ENCODE results near the gene UPF1.

UPF1 gene

DNA sequence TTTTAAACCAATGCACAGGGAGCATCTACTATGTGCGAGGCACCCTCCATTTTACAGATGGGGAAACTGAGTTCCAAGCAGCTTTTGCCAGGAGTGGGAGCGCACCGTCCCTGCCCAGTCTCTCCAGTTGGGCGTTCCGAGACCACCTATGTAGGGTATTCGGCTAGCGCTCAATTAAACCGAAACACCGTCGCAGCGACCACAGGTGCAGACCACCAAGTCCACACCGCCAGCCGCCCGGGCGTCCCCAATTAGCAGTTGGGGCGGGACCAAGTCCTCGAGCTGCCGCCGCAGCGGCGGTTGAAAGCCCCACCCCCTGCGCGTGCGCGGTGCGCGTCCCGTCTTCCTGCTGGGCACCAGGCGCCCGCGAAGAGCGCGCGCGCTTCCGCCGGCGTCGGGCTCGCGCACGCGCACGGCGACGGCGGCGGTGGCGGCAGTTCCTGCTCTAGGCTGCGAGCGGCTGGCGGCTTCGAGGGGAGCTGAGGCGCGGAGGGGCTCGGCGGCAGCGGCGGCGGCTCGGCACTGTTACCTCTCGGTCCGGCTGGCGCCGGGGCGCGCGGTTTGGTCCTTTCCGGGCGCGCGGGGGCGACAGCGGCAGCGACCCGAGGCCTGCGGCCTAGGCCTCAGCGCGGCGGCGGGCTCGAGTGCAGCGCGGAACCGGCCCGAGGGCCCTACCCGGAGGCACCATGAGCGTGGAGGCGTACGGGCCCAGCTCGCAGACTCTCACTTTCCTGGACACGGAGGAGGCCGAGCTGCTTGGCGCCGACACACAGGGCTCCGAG is at the start of gene UPF1:
TSS of gene UPF1 (plus strand) at position 436 of the 782 bp plus-strand sequence. CDS start at position 687, 251 bp downstream.
- peak; percentile 93 for DNase-seq

DNA sequence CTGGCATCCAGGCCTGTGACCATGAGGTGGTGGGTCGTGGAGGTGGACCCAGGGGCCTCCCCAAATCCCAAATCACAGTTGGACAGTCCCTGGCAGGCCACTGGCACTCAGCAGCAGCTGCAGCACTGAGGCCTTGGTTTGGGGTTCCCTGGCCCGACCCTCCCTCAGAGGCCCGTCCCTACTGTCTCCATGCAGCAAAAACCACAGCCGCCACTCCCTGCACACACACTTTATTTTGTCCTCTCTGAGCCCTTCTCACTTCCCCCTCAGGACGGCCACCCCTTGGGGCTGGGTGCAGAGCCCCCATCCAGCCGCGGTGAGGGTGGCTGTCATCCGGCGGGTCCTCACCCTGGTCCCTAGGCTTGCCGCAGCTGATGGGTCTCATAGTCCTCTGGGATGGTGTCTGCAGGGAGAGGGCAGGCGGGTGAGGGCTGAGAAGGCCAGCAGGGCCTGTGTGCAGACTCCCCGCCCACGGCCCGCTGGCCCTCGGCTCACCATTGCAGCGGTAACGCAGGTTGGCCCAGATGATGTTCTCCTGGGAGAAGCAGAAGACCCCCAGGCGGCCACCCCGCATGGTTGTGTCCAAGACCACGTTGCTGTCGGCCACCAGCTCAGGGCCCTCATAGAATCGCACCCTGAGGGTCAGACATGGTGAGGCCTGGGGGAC is 49.1 kb upstream of the UPF1 start:
- no peak for DNase-seq

DNA sequence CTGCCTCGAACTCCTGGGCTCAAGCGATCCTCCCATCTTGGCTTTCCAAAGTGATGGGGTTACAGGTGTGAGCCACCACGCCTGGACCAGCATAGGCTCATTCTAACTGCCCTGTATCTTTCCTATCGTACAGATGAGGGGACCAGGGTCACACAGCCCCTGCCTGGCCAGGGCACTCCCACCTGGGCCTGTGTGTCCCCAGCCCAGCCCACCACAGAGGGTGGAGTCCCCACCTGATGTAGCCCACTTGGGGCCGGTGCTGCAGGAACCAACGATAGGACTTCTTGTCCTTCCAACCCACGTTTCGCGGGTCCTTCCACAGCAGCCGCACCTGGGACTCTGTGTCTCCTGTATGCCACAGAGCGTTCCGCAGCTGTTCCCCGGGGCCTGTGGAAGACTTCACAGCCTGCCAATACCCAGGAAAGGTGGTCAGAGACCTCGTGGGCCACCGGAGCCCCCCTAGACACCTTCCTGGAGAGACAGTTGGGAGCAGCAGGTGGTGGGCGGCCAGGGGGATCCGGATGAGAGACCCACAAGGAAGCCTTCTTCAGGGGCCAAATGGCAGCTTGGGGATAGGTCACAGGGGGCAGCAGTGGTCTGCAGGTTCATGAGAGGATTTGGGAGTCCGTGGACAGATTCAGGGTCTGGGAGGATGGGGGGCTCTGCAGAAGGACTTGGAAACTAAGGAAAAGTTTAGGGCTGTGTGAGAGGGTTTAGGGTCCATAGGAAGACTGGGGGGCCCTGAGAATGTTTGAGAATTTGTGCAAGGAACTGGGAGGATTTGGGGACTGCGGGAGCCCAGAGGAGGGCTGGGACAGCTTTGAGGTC is 47.6 kb upstream of the UPF1 start:
- no peak for DNase-seq

DNA sequence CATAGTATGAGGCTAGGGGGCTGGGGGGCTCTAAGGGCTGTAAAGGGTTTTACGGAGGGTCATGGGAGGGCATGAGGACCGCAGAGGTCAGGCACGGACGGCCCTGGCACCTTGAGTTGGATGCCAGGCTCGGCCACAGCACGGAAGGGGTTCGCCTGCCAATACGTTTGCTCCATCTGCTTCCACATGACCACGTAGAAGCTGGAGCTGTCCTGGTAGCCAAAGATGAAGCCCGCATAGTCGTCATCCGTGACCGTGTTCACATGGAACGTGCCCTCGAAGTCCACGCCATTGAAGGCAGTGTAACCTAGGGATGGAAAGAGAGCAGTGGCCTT is 47.0 kb upstream of the UPF1 start:
- DNase-seq, result no peak

DNA sequence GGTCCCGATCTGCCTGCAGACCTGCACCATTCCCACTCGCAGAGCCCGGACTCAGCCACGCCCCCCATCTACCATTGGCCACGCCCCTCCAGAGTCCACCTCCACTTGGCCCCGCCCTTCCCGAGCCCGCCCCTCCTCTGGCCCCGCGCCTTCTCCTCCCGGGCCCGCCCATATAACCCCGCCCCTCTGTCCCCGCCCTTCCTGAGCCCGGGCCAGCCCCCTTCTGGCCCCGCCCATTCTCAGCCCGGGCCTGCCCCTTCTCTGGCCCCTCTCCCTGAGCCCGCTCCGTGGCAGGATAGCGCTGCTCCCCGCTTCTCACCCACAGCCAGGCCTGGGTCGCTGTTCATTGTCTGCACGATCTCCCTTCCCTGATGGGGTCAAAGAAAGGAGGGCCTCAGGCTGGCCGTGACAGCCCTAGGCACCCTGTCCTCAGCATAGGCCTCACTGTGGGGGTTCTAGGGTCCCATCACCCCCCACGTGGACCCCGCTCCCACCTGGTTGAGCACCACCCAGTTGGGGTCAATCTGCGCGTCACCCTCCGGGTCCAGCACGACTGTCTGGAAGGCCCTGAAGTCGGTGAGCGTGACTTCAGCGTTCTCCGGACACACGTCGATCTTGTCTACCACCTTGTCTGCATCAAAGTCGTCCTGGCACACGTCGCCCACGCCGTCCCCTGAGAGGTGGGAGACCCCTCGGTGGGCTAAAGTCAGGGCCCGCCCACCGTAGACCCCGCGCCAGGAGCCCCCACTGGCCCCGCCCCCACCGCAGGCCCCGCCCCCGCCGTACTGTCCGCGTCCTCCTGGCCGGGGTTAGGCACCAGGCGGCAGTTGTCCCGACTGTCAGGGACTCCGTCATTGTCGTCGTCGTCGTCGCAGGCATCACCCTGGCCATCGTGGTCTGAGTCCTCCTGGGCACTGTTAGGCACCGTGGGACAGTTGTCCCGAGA is 46.3 kb upstream of the UPF1 start:
- DNase-seq, result no peak

DNA sequence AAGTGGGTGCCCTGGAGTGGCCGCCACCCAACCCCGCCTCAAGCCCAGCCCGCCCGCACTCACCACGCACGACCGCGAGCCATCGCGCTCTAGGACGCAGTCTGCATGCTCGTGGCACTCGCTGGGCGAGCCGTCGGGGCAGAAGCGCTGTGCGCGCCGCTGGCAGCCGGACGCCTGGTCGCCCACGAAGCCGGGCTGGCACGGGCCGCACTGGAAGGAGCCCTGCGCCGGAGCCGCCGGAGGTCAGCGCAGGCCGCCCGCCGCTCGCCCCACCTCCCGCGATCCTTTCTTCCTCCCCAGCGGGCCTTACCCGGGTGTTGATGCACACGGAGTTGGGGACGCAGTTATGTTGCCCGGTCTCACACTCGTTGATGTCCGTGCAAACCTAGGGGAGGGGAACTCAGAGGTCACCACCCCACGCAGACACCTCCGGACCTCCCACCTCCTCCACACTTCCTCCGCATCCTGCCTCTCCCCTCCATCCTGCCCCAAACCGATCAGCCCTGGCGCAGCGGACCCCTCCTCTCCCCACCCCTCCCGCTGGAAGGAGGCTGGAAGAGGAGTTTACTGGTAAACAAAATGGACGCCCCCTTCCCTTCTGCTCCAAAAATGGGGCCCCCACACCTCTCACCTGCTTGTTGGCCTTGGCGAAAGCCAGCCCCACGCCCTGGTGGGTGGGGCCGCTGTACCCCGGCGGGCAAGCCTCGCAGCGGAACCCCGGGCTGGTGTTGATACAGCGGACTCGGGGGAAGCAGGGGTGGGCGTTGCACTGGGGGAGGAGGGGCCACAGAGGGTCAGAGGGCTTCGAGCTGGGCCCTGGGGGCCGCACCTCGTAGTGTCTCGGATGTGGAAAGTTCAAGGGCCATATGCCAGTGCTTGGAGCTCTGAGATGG is 43.0 kb upstream of the UPF1 start:
- no peak for DNase-seq

DNA sequence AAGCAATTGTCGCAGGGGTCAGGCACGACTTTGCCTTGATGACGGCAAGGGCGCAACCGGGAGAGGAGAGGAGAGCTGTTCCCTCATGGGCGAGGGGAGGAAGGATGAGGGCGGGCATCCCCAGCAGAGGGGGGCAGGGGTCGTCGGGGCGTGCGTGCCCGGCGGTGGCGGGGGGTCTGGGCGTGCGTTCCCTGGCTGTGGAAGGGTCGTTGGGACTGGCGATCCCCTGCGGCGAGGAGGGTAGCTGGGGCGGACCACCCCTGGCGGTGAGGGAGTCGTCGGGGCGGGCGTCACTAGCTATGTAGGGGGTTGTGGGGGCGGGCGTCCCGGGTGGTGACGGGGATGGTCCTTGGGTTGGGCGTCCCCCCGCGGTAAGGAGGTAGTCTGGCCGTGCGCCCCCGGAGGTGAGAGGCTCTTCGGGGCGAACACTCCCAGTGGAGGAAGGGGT is 42.3 kb upstream of the UPF1 start:
- no peak for DNase-seq

DNA sequence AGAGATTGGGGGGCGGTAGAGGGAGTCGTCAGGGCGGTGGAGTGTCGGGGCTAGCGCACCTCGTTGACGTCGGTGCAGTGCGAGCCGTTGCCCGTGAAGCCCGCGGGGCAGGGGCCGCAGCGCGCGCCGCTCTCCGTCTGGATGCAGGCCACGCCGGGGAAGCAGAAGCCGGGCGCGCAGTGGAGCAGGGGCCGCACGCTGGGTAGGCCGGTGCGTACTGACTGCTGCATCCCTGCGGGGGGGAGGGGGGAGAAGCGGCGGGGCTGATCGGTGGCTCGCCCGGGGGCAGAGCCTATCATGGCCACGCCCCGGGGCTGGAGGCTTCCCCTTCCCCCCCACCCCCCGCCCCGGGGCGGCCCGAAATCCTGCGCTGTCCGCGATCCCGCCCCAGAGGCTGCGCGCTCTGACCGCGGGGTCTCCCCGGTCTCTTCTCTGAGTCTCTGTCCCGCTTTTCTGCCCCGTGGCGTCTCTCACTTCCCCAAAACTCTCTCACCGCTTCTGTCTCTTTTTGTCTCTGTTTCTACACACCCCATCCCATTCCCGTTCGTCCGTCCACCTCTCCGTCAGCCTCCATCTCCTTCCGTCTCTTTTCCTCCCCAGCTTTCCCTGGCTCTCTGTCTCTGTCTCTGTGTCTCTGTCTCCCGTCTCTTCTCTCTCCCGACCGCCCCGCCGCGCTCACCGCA is 41.7 kb upstream of the UPF1 start:
- no peak for DNase-seq

DNA sequence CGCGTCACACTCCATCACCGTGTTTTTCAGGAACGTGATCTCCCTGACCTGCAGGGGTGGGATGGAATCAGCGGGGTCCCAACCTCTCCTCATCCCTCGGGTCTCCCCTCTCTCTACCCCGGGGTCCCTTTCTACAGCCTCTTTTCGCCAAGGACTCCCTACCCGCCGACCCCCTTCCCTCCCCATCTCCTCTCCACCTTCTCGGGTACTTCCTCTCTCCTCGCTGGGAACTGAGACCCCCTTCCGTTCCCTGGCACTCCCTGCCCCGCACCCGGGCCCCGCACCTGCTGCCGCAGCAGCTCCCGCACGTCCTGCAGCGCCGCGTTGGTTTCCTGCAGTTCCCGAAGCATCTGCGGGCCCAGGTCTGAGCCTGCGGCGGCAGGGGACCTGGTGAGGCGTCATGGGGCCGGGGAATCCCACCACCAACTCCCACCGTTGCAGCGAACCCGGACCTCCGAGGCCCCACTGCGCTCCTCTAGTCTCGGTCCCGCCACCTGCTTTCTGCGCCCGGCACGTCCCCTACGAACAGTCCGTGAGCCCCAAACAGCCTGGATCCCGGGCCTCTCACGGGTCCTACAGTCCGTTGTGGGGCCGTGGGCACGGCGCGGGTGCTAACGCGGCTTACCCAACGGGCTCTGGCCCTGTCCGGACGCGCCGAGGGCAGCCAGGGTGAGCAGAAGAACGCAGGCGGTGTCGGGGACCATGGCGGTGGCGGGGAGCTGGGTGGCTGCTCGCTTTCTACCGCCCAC is 41.0 kb upstream of the UPF1 start, which contains the start of gene COMP:
TSS of gene COMP (minus strand) at position 740 of the 749 bp plus-strand sequence. CDS start at position 704, 36 bp downstream.
- DNase-seq, result no peak

DNA sequence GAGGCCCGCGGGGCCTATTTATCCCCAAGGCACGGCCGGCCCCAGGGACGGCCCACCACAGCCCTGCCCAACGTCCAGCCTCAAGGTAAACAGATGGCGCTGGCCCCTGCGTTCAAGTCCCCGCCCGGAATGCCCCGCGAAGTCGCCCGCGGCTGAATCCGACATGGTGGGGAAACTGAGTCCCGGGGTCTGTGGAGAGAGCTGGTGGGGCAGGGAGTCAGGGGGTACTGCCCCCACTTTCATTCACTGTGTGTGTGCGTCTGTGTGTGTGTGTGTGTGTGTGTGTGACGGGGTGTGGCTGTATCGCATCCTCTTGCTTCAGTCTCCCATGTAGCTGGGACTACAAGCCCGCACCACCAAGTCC is 40.5 kb upstream of the UPF1 start:
- DNase-seq, result no peak

DNA sequence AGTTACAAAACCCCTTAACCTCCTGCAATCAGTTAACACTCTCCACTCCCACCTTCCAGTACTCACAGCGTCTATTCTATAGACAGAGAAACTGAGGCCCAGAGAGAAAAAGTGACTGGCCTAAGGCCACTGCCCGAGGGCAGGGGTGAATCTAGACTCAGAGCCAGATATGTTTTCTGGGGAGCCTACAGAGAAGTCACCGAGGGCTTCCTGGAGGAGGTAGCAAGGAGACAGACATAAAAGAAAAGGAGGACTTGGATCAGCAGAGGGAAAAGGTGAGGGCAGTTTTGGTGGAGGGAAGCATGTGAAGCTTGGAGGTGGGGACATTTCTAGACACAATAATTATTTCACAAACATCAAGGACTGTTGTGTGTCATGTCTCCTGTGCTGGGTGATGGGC is 39.1 kb upstream of the UPF1 start:
- no peak for DNase-seq

DNA sequence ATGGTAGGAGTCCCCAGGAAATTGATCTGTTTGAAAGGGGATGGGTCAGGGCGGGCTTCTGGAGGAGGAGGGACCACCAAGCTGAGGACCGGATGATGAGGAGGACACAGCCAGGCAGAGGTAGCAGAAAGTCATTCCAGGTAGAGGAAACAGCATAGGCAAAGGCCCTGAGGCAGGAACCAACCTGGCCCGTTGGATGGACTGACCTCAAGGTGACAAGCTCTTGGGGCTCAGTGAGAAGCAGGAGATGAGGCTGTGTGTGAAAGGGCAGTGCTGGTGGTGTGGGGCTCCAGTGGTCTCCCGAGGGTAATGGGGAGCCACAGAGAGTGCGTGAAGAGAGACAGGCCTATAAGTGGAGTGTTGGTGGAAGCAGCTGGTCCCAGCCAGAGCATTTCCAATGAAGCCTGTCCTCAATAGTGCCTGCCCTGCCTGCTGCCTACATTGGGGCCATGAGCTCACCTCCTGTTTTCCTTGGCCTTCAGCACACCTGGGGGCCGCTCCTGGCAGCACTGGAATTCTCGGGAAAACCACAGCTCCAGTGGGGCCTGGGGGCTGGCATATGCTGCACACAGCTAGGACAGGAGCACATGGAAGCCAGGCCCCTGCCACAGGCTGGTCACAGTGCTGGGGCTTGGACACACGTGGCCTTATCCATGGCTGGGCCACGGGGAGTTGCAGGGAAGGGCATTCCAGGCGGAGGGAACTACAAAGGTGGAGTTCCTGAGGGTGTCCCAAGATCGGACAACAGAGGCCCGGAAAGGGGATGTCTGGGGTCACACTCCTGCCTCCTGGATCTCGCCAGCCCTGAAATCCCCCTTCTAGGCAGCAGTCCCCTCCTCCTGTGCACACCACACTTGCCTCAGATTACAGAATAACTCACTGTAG is 38.4 kb upstream of the UPF1 start:
- no peak for DNase-seq

DNA sequence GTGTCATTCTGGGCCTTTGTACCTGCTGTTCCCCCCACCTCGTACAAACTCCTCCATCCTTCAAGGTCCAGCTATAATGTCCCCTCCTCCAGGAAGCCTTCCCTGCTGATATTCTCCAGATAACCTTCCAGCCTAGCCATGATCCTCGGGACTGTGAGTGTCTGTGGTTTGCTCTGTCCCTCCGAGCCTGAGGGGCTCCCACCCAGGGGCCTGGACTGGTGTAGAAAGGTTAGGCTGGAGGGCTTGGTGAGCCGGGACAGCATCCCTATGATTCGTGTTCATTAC is 37.8 kb upstream of the UPF1 start:
- no peak for DNase-seq

DNA sequence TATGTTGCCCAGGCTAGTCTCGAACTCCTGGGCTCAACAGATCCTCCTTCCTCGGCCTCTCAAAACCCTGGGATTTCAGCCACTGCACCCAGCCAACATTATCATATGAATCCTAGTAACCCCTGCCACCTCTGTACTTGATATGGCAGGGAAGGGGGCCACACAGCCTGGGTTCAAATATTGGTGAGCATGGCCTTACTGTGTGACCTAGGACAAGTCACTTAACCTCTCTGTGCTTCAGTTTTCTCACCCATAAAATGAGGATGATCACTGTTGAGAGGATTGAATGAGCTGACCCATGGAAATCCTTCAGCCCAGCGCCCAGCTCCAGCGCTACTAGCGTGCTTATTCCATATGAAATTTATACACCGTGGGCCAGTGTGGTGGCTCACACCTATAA is 37.1 kb upstream of the UPF1 start:
- DNase-seq, result no peak

DNA sequence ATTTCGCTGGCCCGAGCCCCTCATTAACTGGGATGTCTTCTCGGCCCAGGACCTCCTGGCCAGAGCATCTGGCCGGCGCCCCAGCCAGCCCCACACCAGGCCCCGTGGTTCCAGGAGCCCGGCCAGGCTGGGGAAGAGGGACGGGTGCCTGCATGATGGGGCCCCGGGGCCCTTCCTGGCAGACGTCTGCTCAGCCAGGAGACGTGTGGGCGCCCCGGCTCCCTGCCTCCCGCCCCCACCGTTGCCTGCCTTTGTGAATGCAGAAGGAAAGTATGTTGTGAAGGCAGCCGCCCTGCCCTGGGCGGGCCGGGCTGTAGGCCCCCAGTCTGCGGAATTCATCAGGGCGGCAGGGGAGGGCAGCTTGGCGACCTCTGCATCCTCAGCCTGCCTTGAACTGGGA is 36.2 kb upstream of the UPF1 start:
- DNase-seq, result no peak

DNA sequence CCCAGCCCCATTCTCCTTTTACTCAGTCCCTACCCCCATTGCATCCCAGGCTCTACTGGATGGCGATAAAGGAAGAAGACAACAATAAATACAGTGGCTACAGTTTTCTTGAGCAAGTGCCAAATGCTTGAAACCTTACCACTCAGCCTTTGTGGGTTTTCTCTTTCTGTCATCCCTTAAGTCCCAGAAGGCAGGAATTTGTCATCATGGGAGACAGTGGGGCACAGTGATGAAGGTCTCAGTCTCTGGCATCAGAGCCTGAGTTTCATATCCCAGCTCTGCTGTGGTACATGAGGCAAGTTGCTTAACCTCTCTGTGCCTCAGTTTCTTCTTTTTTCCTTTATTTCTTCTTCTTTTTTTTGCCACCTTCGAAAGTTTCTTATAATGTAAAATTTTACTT is 35.5 kb upstream of the UPF1 start:
- DNase-seq, result no peak

DNA sequence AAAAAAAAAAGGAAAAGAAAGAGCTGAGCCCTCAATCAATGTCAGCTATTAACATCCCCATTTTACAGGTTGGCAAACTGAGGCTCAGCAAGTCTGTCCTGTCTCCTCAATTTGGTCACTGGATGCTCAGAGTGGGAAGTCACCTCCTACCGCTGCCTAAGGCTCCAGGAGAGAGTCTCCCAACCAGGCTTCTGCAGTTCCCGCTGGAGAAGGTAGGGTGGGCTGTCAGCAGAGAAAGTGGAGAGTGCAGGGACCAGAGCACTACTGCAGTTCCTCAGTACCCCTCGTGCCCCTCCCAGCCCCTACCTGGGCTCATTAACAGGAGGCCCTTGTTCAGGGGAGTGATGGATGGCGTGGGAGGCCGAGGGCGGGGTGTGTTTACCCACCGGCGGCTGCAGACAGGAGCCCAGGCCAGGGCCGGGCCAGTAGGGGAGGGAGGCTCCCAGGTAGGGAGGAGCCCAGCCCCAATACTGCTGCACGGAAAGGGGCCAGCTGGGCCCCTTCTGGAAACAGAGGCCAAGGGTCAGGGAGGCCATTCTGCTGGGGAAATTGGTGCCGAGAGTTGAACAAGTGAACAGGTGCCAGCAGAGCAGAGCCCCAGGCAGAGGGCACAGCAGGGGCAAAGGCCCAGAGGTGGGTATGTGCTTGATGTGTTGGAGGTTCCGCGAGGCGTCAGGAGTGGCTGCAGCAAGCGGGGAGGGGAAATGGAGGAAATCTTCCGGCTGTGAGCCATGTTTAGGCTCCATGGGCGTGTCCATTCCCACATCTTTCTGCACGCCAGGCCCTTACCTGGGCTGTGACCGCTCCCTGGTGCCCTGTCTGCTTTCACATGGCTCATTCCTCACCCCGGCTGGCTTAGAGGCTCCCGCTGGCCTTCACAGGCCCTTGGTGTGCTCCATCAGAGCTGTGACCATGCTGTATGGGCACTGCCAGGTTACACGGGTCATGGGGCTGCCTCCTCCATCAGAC is 33.1 kb upstream of the UPF1 start:
- no peak for DNase-seq

DNA sequence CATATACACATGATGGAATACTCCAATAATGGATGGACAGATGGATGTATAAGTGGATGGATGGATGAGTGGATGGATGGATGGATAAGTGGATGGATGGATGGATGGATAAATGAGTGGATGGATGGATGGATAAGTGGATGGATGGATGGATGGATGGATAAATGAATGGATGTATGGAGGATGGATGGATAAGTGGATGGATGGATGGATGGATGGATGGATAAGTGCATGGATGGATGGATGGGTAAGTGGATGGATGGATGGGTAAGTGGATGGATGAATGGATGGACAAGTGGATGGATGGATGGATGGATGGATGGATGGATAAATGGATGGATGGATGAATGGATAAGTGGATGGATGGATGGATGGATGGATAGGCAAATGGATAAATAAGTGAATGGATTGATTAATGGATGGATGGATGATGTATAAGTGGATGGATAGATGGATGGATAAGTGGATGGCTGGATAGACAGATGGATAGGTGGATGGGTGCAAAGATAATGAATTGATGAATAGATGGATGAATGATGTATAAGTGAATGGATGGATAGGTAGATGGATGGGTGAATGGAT is 32.3 kb upstream of the UPF1 start:
- DNase-seq, result no peak
